ENCODE measurements around the gene MYPOP.

The MYPOP gene

DNA sequence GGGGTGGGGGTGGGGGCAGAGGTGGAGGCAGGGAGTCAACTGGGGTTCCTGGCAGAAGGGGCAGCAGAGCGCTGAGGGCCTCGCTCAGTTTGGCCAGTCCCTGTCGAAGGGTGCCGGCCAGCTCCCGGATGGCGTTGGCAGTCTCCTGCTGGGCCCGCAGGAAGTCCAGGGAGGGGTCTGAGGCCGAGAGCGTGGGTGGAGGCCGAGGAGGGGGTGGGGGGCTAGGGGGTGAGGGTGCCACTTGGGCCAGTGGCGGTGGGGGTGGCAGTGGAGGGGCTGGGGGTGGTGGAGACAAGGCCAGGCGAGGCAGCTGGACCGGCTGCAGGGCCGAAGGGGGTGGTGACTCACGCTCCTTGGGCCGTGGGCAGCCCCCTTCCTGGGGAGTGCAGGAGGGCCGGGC lies 11.5 kb downstream of the MYPOP start:
- no peaks in the 10 kb centered on the region for H3K27me3 ChIP-seq
- H3K4me3 ChIP-seq (ENCODE audit: low read depth in 1 of 2, low read length in 1 of 2) = no peak overlapping the region
- no peak overlapping the region for H3K27ac ChIP-seq
- TF ChIP-seq, protein P1, sequence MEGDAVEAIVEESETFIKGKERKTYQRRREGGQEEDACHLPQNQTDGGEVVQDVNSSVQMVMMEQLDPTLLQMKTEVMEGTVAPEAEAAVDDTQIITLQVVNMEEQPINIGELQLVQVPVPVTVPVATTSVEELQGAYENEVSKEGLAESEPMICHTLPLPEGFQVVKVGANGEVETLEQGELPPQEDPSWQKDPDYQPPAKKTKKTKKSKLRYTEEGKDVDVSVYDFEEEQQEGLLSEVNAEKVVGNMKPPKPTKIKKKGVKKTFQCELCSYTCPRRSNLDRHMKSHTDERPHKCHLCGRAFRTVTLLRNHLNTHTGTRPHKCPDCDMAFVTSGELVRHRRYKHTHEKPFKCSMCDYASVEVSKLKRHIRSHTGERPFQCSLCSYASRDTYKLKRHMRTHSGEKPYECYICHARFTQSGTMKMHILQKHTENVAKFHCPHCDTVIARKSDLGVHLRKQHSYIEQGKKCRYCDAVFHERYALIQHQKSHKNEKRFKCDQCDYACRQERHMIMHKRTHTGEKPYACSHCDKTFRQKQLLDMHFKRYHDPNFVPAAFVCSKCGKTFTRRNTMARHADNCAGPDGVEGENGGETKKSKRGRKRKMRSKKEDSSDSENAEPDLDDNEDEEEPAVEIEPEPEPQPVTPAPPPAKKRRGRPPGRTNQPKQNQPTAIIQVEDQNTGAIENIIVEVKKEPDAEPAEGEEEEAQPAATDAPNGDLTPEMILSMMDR (IDR thresholded peaks at IDR 0.05) = no peak
- H3K36me3 ChIP-seq = peaks cover 26% of the 10 kb centered on the region
- H3K4me1 ChIP-seq (ENCODE audit: control insufficient read depth in 1 of 2, insufficient read depth in 1 of 2, low read depth in 1 of 2, low read length in 1 of 2) = peaks cover 5 to 10% of the 10 kb centered on the region in 2 experiments
- H3K9me3 ChIP-seq = no peaks in the 10 kb centered on the region

- Histone ChIP-seq H3K27ac (no peak overlapping the region), H3K4me1 (ENCODE audit: control insufficient read depth in 1 of 2, insufficient read depth in 1 of 2, low read depth in 1 of 2, low read length in 1 of 2) (peaks cover 15 to 24% of the 10 kb centered on the region in 2 experiments), H3K27me3 (no peaks in the 10 kb centered on the region), H3K9me3 (no peaks in the 10 kb centered on the region), H3K4me3 (ENCODE audit: low read depth in 1 of 2, low read length in 1 of 2) (no peak overlapping the region), H3K36me3 (peaks cover 15% of the 10 kb centered on the region)
- TF ChIP-seq, protein P1 (IDR thresholded peaks at IDR 0.05) = no peak
These were observed 13.1 kb downstream of the MYPOP start for GRCh38 chr19:45889210-45889885.

- TF ChIP-seq, protein P1 (IDR thresholded peaks at IDR 0.05) = no peak
- H3K9me3 ChIP-seq = no peaks in the 10 kb centered on the region
These were observed 15.2 kb downstream of the MYPOP start for GRCh38 chr19:45887200-45887710.

DNA sequence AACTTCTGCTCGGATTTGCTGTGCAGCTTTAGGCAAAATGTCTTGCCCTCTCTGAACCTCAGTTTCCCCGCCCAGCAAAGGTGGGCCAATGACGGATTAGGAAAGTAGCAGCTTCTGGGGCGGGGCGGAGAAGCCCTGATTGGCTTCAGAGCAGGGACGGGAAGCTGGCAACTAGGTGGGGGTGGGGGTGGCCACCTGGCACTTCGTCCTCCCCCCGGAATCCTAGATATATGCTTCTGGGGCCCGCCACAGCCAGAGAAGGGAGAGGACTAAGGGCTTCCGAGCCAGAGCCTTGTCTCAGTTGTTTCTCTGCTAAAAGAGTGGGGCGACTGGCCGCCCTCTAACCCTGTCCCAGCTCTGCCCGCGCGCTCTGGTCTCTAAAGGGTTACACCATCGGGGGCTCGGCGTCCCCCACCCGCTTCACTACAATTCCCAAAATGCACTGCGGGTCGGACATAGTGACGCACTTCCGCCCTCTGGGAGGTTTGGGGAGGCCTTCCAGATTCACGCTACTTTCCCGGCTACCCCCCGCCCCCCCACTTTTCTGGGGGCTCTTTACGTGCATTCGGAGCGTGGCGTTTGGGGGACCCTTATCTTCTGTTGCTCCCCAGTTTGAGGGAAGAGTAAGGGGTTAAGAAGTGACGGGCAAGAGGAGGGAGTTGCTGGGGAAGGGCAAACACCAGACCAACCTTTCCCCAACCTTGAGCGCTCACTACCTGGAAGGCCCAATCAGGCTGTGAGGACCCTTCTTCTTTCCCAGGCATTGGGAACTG lies 15.8 kb downstream of the MYPOP start:
- peaks cover 18% of the 10 kb centered on the region for H3K36me3 ChIP-seq
- H3K4me3 ChIP-seq (ENCODE audit: low read depth in 1 of 2, low read length in 1 of 2) = peak overlapping the region; percentile 76 to 83
- TF ChIP-seq, protein P1 (IDR thresholded peaks at IDR 0.05) = no peak
- no peaks in the 10 kb centered on the region for H3K9me3 ChIP-seq
- H3K4me1 ChIP-seq (ENCODE audit: control insufficient read depth in 1 of 2, insufficient read depth in 1 of 2, low read depth in 1 of 2, low read length in 1 of 2) = peaks cover 26 to 42% of the 10 kb centered on the region in 2 experiments
- peaks cover 16% of the 10 kb centered on the region for H3K27me3 ChIP-seq
- peak overlapping the region; percentile 90 for H3K27ac ChIP-seq

More at GRCh38 chr19:45887200-45887710, 15.2 kb downstream of the MYPOP start:
- peak overlapping the region; percentile 90 for H3K27ac ChIP-seq
- peaks cover 18% of the 10 kb centered on the region for H3K36me3 ChIP-seq
- H3K4me1 ChIP-seq (ENCODE audit: control insufficient read depth in 1 of 2, insufficient read depth in 1 of 2, low read depth in 1 of 2, low read length in 1 of 2) = peaks cover 26 to 42% of the 10 kb centered on the region in 2 experiments
- H3K4me3 ChIP-seq (ENCODE audit: low read depth in 1 of 2, low read length in 1 of 2) = peak overlapping the region; percentile 76 to 83
- peaks cover 11% of the 10 kb centered on the region for H3K27me3 ChIP-seq

DNA sequence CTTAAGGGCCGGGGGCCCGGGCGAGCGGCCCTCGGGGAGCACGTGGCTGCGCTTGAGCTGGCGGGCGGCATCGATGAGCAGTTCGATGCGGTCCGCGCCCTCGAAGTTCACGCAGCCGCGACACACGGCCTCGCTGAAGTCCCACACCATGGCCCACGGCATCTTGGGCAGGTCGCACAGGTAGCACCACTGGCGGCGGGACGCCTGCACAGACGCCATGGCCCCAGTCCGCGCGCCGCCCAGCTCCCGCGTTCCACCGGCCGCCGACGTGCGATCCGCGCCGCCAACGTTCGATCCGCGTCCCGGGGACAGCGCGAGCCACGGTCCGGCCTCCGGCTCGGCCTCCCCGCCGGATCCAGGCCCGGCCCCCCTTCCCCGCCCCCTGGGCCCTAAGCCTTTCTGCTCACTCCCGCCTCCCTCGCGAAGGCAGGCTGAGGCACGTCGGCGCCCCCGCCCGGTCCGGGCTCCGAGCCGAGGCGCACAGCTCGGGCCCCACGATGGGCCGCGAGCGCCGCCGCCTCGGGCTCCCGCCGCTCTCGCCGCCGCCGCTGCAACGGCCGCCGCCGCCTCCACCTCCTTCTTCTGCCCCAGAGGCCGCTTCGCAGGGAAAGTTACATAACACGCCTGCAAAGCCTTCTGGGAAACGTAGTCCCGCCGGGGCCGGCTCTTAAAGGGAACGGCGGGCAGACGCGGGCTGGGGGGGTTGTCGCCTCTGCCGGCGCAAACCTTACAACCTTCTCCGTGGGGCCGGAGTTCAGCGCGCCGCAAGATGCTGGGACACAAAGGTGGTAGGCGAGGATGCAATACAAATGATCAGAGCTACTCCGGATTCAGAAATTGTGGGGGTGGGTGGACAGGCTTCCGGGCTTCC lies 16.6 kb downstream of the MYPOP start, which contains the start of gene IRF2BP1:
Gene IRF2BP1 (minus strand): TSS at position 586 of the 871 bp plus-strand sequence. CDS start 367 bp downstream, at position 219.
- Histone ChIP-seq H3K4me1 (ENCODE audit: control insufficient read depth in 1 of 2, insufficient read depth in 1 of 2, low read depth in 1 of 2, low read length in 1 of 2) (peaks cover 26 to 42% of the 10 kb centered on the region in 2 experiments), H3K4me3 (ENCODE audit: low read depth in 1 of 2, low read length in 1 of 2) (peak within 1 kb of the TSS; percentile 76 to 83), H3K27ac (peak within 1 kb of the TSS; percentile 90), H3K9me3 (no peaks in the 10 kb centered on the region), H3K27me3 (peaks cover 24% of the 10 kb centered on the region), H3K36me3 (peaks cover 12% of the 10 kb centered on the region)
- TF ChIP-seq, protein P1 (IDR thresholded peaks at IDR 0.05) = peak; percentile 40

Data from neutrophil (primary cell).